HFF-Myc (cell line): ENCODE data around the gene MCRIP2.

ENCODE experiments used
- DNase-seq: peaks from one replicate; pipeline ENCODE4 v3.0.0-alpha.2; 2011; ENCODE audit warnings: low read depth; ENCODE audit errors: extremely low read depth
- H3K4me3 ChIP-seq: replicated peaks from 2 replicates; pipeline ENCODE4 v1.5.1; 2011; ENCODE audit warnings: low read depth, mild to moderate bottlenecking, control low read depth, low read length
- TF ChIP-seq, protein P1 (sequence below): IDR thresholded peaks from 2 replicates; pipeline ENCODE4 v1.5.1; 2012; ENCODE audit warnings: mild to moderate bottlenecking, low read depth, low read length, control low read depth; ENCODE audit errors: missing control alignments

The MCRIP2 gene

DNA sequence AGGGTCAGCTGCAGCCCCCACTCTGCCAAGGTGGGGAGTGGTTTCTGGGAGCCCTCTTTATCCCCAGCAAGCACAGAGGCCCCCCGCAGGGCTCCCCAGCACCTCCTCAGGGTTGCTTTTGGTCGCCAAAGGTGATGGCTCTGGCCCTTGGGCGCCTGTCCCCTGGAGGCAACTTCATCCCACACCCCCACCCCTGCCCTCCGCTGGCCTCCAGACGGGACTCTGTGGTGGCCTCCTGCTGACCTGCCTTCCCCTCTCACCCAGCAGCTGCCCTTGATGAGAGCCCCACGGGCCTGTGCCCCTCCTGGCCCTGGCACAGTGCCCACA lies 18.5 kb downstream of the MCRIP2 start:
- TF ChIP-seq, protein P1, sequence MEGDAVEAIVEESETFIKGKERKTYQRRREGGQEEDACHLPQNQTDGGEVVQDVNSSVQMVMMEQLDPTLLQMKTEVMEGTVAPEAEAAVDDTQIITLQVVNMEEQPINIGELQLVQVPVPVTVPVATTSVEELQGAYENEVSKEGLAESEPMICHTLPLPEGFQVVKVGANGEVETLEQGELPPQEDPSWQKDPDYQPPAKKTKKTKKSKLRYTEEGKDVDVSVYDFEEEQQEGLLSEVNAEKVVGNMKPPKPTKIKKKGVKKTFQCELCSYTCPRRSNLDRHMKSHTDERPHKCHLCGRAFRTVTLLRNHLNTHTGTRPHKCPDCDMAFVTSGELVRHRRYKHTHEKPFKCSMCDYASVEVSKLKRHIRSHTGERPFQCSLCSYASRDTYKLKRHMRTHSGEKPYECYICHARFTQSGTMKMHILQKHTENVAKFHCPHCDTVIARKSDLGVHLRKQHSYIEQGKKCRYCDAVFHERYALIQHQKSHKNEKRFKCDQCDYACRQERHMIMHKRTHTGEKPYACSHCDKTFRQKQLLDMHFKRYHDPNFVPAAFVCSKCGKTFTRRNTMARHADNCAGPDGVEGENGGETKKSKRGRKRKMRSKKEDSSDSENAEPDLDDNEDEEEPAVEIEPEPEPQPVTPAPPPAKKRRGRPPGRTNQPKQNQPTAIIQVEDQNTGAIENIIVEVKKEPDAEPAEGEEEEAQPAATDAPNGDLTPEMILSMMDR: no peak
- no peak overlapping the region for H3K4me3 ChIP-seq
- no peak for DNase-seq

- TF ChIP-seq, protein P1: peak; percentile 35
- DNase-seq: peak; percentile 69
- no peak overlapping the region for H3K4me3 ChIP-seq
These were observed 19.0 kb downstream of the MCRIP2 start for GRCh38 chr16:660459-661183.

DNA sequence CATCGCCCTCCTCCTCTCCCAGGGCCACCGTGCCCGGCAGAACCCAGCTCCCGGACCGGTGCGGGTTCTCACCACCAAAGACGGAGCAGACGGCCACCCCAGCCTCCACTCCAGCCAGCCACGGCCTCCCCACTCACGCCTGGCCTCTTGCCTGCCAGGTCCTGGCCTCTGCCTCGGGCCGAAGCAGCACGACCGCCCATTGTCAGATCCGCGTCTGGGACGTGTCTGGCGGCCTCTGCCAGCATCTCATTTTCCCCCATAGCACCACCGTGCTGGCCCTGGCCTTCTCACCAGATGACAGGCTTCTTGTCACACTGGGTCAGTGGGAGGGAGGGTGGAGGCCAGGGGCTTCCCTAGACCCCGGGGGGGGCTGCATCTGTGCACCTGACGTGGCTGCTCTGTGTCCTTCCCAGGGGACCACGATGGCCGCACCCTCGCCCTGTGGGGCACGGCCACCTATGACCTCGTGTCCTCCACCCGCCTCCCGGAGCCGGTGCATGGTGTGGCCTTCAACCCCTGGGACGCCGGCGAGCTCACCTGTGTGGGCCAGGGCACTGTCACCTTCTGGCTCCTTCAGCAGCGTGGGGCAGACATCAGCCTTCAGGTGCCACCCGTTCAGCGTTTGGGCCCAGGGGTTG lies 19.7 kb downstream of the MCRIP2 start:
- TF ChIP-seq, protein P1: no peak
- DNase-seq: no peak
- no peak overlapping the region for H3K4me3 ChIP-seq

DNA sequence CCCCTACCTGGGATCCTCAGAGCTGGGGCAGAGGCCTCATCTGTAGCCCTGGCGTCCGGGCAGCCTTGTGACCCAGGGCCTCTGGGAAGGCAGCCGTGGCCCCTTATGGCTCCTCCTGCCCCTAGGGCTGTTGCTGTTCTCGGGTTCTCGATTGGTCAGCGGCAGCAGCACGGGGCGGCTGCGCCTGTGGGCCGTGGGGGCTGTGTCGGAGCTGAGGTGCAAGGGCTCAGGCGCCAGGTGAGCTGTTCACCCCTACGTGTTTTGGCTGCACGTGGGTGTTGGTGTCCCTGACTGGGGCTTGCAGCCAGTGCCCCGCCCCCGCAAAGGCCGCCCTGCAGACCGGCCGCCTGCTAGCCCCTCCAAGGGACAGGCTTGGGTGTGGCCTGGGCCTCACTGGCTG lies 20.5 kb downstream of the MCRIP2 start:
- no peak overlapping the region for H3K4me3 ChIP-seq
- DNase-seq: no peak
- TF ChIP-seq, protein P1: no peak

DNA sequence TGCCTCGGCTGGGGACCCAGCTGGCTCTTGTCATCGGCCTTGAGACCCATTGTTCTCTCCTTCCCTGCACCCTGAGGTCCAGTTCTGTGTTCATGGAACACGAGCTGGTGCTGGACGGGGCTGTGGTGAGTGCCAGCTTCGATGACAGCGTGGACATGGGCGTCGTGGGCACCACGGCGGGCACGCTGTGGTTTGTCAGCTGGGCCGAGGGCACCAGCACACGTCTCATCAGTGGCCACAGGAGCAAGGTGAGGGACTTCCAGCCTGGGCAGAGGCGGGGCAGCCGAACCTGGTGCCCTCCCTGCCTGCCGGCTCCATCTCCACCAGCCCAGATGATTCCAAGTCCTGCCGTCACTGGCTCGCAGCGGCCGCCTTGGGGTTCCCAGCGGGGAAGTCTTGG lies 21.0 kb downstream of the MCRIP2 start:
- TF ChIP-seq, protein P1: no peak
- H3K4me3 ChIP-seq: no peak overlapping the region
- no peak for DNase-seq

DNA sequence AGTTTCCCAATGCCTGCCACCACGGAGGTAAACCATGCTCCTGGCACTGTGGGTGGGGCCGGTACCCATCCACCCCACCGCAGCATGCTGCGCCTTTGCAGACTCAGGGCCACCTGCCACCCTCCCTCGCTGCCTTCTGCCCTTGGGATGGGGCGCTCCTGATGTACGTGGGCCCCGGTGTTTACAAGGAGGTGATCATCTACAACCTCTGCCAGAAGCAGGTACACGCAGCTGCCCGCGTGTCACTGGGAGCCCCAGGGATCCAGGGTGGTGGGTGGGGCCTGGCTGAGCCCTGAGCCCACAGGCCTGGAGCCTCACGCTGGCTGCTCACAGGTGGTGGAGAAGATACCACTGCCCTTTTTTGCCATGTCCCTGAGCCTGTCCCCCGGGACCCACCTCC lies 24.9 kb downstream of the MCRIP2 start:
- H3K4me3 ChIP-seq: no peak overlapping the region
- no peak for DNase-seq
- TF ChIP-seq, protein P1: no peak
